B cell (primary cell): ENCODE data around the gene RNASE4. TPM values are rescaled to one million over a fixed set of nuclear protein-coding genes. Genes with fewer than 3 reads are reported as not detected.
A peak's percentile ranks its signal among the peaks of the same experiment; 100 is the strongest.

Source experiments
- ATAC-seq: fragments of 200-7000 bp; cut with Tn5 transposase; one replicate; pipeline ENCODE4 v1.10.0; 2021; ENCODE audit warnings: low read depth, mild to moderate bottlenecking, moderate number of reproducible peaks, moderate library complexity
- CTCF ChIA-PET: fragments of 350-600 bp; sonication (Branson Sonifier 250); formaldehyde crosslinking; loops from one replicate; lab custom pipeline; 2021; ENCODE audit warnings: antibody characterized with exemption, inconsistent platforms; lab: Charles Lee
- POLR2A ChIA-PET: fragments of 350-600 bp; sonication (Branson Sonifier 250); formaldehyde crosslinking; loops from one replicate; lab custom pipeline; 2021; ENCODE audit warnings: antibody characterized with exemption; lab: Charles Lee
- DNase-seq: peaks from one replicate; pipeline ENCODE4 v3.0.0; 2013
- H2AFZ ChIP-seq: 2 replicates; pipeline ENCODE4 v1.6.1; 2012; ENCODE audit warnings: mild to moderate bottlenecking, low read depth, low read length; ENCODE audit not compliant: insufficient read depth, poor library complexity, severe bottlenecking
- H3K27ac ChIP-seq, 2 donors: 1 replicate in 1 of 2; 2 replicates in 1 of 2; pipeline ENCODE4 v1.5.1; 2012 to 2013; ENCODE audit warnings: low read length in 2 of 2, mild to moderate bottlenecking in 2 of 2, moderate library complexity in 1 of 2
- H3K27me3 ChIP-seq, 4 experiments: fragments of 200-600 bp in 1 of 4; sonication (generic) in 1 of 4; replicated peaks in 1 of 4; 1 replicate in 2 of 4; 2 replicates in 2 of 4; pipeline versions ENCODE4 v1.6.1 to v1.7.0; 2013 to 2016; ENCODE audit warnings: low read length in 3 of 4, mild to moderate bottlenecking in 2 of 4, mixed read lengths in 1 of 4, moderate library complexity in 1 of 4; ENCODE audit not compliant: insufficient read depth in 4 of 4, control insufficient read depth in 3 of 4; ENCODE audit errors: control extremely low read depth in 1 of 4
- H3K36me3 ChIP-seq, 2 experiments: replicated peaks in 1 of 2; 1 replicate in 1 of 2; 2 replicates in 1 of 2; pipeline versions ENCODE4 v1.6.1 to v1.7.1; 2013; ENCODE audit warnings: low read length in 1 of 2; ENCODE audit not compliant: insufficient read depth in 2 of 2, control insufficient read depth in 1 of 2; ENCODE audit errors: control extremely low read depth in 1 of 2, extremely low read depth in 1 of 2
- H3K4me1 ChIP-seq, 2 donors: fragments of 200-600 bp in 1 of 2; sonication (generic) in 1 of 2; 1 replicate in 1 of 2; 2 replicates in 1 of 2; pipeline versions ENCODE4 v1.5.1 to v1.6.1; 2013 to 2017; ENCODE audit warnings: low read length in 2 of 2; ENCODE audit not compliant: control insufficient read depth in 2 of 2, insufficient read depth in 2 of 2
- H3K4me2 ChIP-seq: replicated peaks from 2 replicates; pipeline ENCODE3; 2012; ENCODE audit warnings: mild to moderate bottlenecking, low read depth, low read length; ENCODE audit not compliant: poor library complexity, severe bottlenecking
- H3K4me3 ChIP-seq, 5 experiments: fragments of 200-600 bp in 1 of 5; sonication (generic) in 1 of 5; 1 replicate in 3 of 5; 2 replicates in 2 of 5; pipeline versions ENCODE4 v1.5.1 to v1.7.0; 2011 to 2016; ENCODE audit warnings: low read length in 4 of 5, mild to moderate bottlenecking in 4 of 5, low read depth in 2 of 5, control low read depth in 1 of 5, moderate library complexity in 1 of 5; ENCODE audit not compliant: insufficient read depth in 1 of 5; ENCODE audit errors: control extremely low read depth in 1 of 5, extremely low read depth in 1 of 5
- H3K79me2 ChIP-seq: fragments of 200-600 bp; sonication (generic); one replicate; pipeline ENCODE4 v1.6.0; 2016; ENCODE audit warnings: low read length; ENCODE audit not compliant: control insufficient read depth, insufficient read depth
- H3K9ac ChIP-seq: fragments of 200-600 bp; sonication (generic); 2 replicates; pipeline ENCODE4 v1.6.1; 2017; ENCODE audit warnings: mild to moderate bottlenecking, low read length, moderate library complexity
- H3K9me3 ChIP-seq, 3 donors: one replicate each; pipeline versions ENCODE4 v1.6.1 to v1.7.1; 2013; ENCODE audit warnings: low read length in 2 of 3; ENCODE audit not compliant: control insufficient read depth in 2 of 3, insufficient read depth in 1 of 3; ENCODE audit errors: control extremely low read depth in 1 of 3
- H4K20me1 ChIP-seq: 2 replicates; pipeline ENCODE4 v1.6.0; 2012; ENCODE audit warnings: mild to moderate bottlenecking, low read length; ENCODE audit not compliant: insufficient read depth, control insufficient read depth, poor library complexity, severe bottlenecking
- H3K27ac Mint-ChIP-seq: one replicate; pipeline ENCODE4 v1.8.0; 2021; ENCODE audit warnings: mixed read lengths
- H3K27me3 Mint-ChIP-seq: one replicate; pipeline ENCODE4 v1.8.0; 2021; ENCODE audit warnings: mixed read lengths
- H3K4me1 Mint-ChIP-seq: one replicate; pipeline ENCODE4 v1.8.0; 2021; ENCODE audit warnings: mixed read lengths
- H3K4me3 Mint-ChIP-seq: one replicate; pipeline ENCODE4 v1.8.0; 2021; ENCODE audit warnings: mixed read lengths
- H3K9me3 Mint-ChIP-seq: one replicate; pipeline ENCODE4 v1.8.0; 2022; ENCODE audit warnings: mixed read lengths; ENCODE audit not compliant: insufficient read depth
- CTCF ChIP-seq: fragments of 200-600 bp; IDR thresholded peaks from one replicate; pipeline ENCODE4 v1.8.0; 2022; ENCODE audit warnings: antibody characterized with exemption, mild to moderate bottlenecking
- EZH2 ChIP-seq: IDR thresholded peaks from 2 replicates; pipeline ENCODE4 v1.6.1; 2012; ENCODE audit warnings: borderline replicate concordance, low read depth, mild to moderate bottlenecking, moderate library complexity, low read length; ENCODE audit not compliant: insufficient read depth, poor library complexity, severe bottlenecking
- WGBS: methylation state at CpG from one replicate; pipeline ENCODE4 v1.1.5; 2013; ENCODE audit warnings: missing lambda C conversion rate; ENCODE audit not compliant: insufficient coverage; 5-methylcytosine and 5-hydroxymethylcytosine counted together
- intact Hi-C: fragments of 100-400 bp; cut with micrococcal nuclease; formaldehyde crosslinking; loops from one replicate; pipeline ENCODE4 v1.10.0; 2022
- polyA plus RNA-seq: library from polyadenylated mRNA; depleted of rRNA; stranded (reverse); fragments of >200 nt; gene quantifications from 2 replicates; pipeline ENCODE4 v1.2.3, GENCODE V29; 2012
- total RNA-seq, 2 donors: library from RNA; stranded (reverse); fragments of 120-200 nt in 1 of 2; gene quantifications; 1 replicate in 1 of 2; 2 replicates in 1 of 2; pipeline versions ENCODE4 v1.2.3 to v1.2.4, GENCODE V29; 2013 to 2022

Gene RNASE4
- total and polyA plus RNA-seq, 2 donors (not counting 1 experiment from before 2014, with no cell fraction given), result 1.8 TPM

GRCh38 chr14:20681348-20682126, 2.8 kb upstream of the RNASE4 start:
- ATAC-seq, result peak; percentile 25
- Histone ChIP-seq H3K4me1 (peaks cover 31 to 48% of the 10 kb centered on the region in 2 donors), H2AFZ (peak overlapping the region; percentile 81), H3K4me3 (peak overlapping the region; percentile 81 to 95 (median 92)), H3K27me3 (no peaks in the 10 kb centered on the region), H3K79me2 (no peaks in the 10 kb centered on the region), H3K9ac (peak overlapping the region; percentile 87), H3K36me3 (no peaks in the 10 kb centered on the region), H3K27ac (peak overlapping the region; percentile 92 to 94), H3K9me3 (no peaks in the 10 kb centered on the region), H4K20me1 (no peaks in the 10 kb centered on the region), H3K4me2 (peak overlapping the region; percentile 76)
- WGBS, result under 1% methylated on average over 20 of the region's 25 CpGs
- CTCF ChIA-PET, result interaction anchor here (0.8 to 20.0 kb wide), 21 partner anchors 11 to 354 kb away, joined by 3 to 445 read pairs (median 6); partner anchors contain the start of genes PARP2, PIP4P1 and TEP1
- Mint-ChIP-seq H3K4me3 (no peak overlapping the region), H3K4me1 (peaks cover 15% of the 10 kb centered on the region), H3K27ac (no peak overlapping the region), H3K9me3 (no peaks in the 10 kb centered on the region), H3K27me3 (no peaks in the 10 kb centered on the region)
- intact Hi-C loops, result loop anchor here (1.0 to 5.0 kb wide), 6 partner anchors 13 to 338 kb away; partner anchors contain the start of genes PARP2, PIP4P1 and TEP1
- POLR2A ChIA-PET, result interaction anchor here (0.7 to 5.8 kb wide), 10 partner anchors 10 to 358 kb away, joined by 3 to 42 read pairs (median 8); partner anchors contain the start of genes PARP2, PIP4P1, RNASE6 and TEP1
- TF ChIP-seq CTCF, result no peak
- TF ChIP-seq EZH2, result no peak
- DNase-seq, result peak; percentile 93

GRCh38 chr14:20682127-20682434, 2.3 kb upstream of the RNASE4 start:
- ATAC-seq, result no peak
- POLR2A ChIA-PET, result interaction anchor here (1.7 to 5.8 kb wide), 6 partner anchors 14 to 339 kb away, joined by 4 to 42 read pairs (median 13); partner anchors contain the start of genes PARP2, PIP4P1 and RNASE6
- H3K9ac ChIP-seq, result peak overlapping the region; percentile 87
- H3K36me3 ChIP-seq, result no peaks in the 10 kb centered on the region
- H3K4me1 Mint-ChIP-seq, result peaks cover 15% of the 10 kb centered on the region
- no peaks in the 10 kb centered on the region for H4K20me1 ChIP-seq
- no peak overlapping the region for H3K4me3 Mint-ChIP-seq
- intact Hi-C loops, result loop anchor here (1.0 to 5.0 kb wide), 2 partner anchors 290 to 339 kb away; partner anchors contain the start of gene PARP2
- peak overlapping the region; percentile 81 to 95 (median 92) for H3K4me3 ChIP-seq
- TF ChIP-seq EZH2 (no peak), CTCF (no peak)
- H3K4me2 ChIP-seq, result peak overlapping the region; percentile 76
- no peaks in the 10 kb centered on the region for H3K9me3 Mint-ChIP-seq
- H3K27ac Mint-ChIP-seq, result no peak overlapping the region
- no peaks in the 10 kb centered on the region for H3K79me2 ChIP-seq
- peaks cover 31 to 48% of the 10 kb centered on the region in 2 donors for H3K4me1 ChIP-seq
- H3K27ac ChIP-seq, result peak overlapping the region; percentile 92 to 94
- 0% methylated on average over 11 of the region's 11 CpGs for WGBS
- no peak for DNase-seq
- H3K27me3 Mint-ChIP-seq, result no peaks in the 10 kb centered on the region
- H3K27me3 ChIP-seq, result no peaks in the 10 kb centered on the region
- CTCF ChIA-PET, result interaction anchor here (1.5 to 20.0 kb wide), 13 partner anchors 10 to 355 kb away, joined by 6 to 445 read pairs (median 17); partner anchors contain the start of genes PIP4P1 and TEP1
- H3K9me3 ChIP-seq, result no peaks in the 10 kb centered on the region
- H2AFZ ChIP-seq, result peak overlapping the region; percentile 81
